ENCODE measurements around the gene ACP4. TPM values are rescaled to one million over a fixed set of nuclear protein-coding genes. Genes with fewer than 3 reads are reported as not detected.
"Not testable (repeated sequence)": the region's sequence is repeated elsewhere in the genome, so short reads cannot be mapped to it uniquely, and the experiment has no call there.

Gene ACP4
- total and polyA plus RNA-seq, 8 donors: 0.12 to 0.42 (median 0.16) TPM; not detected in 4

DNA sequence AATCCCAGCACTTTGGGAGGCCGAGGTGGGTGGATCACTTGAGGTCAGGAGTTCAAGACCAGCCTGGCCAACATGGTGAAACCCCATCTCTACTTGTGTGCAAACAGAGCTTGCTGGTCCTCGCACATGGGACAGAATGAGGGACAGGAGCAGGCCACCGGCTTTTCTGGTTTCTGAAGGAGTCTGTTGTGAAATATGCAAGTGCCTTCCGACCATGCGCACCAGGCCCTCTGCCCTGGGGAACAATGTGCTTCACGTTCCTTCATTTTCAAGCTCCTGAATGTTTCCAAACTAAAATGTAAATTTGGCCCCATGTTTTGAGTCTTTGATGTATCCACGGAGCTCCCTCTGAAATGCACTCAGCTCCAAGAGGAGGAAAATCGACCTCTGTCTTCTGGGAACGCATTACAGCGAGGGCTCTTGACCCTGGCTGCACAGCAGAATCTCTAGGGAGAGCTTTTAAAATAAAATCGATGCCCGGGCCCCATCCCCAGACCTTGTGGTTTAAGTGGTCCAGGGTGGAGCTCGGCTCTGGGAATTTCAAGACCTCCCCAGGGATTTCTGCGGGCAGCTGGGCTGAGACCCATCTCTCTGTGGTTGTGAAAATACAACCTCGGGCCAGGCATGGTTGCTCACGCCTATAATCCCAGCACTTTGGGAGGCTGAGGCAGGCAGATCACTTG lies 9.3 kb upstream of the ACP4 start:
- TF ChIP-seq, protein P1, sequence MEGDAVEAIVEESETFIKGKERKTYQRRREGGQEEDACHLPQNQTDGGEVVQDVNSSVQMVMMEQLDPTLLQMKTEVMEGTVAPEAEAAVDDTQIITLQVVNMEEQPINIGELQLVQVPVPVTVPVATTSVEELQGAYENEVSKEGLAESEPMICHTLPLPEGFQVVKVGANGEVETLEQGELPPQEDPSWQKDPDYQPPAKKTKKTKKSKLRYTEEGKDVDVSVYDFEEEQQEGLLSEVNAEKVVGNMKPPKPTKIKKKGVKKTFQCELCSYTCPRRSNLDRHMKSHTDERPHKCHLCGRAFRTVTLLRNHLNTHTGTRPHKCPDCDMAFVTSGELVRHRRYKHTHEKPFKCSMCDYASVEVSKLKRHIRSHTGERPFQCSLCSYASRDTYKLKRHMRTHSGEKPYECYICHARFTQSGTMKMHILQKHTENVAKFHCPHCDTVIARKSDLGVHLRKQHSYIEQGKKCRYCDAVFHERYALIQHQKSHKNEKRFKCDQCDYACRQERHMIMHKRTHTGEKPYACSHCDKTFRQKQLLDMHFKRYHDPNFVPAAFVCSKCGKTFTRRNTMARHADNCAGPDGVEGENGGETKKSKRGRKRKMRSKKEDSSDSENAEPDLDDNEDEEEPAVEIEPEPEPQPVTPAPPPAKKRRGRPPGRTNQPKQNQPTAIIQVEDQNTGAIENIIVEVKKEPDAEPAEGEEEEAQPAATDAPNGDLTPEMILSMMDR (IDR thresholded peaks at IDR 0.05): no peak
- no peak overlapping the region for H3K27ac ChIP-seq
- DNase-seq (peak in 1 of 4 donors; percentile 65), ATAC-seq (peak; percentile 56)
- H3K27me3 ChIP-seq: peaks cover 32 to 75% of the 10 kb centered on the region in 2 donors
- H3K9me3 ChIP-seq: peaks cover 0 to 3% of the 10 kb centered on the region in 2 donors
- intact Hi-C loops (cut with DNase I): loop anchor here in 1 of 2 donors (10.0 kb wide), 1 partner anchor 416 kb away; the partner anchor contains the start of gene NAPSA
- H3K4me3 ChIP-seq: no peak overlapping the region
- H3K36me3 ChIP-seq: no peaks in the 10 kb centered on the region
- H3K4me1 ChIP-seq: peaks cover 0 to 8% of the 10 kb centered on the region in 2 donors

DNA sequence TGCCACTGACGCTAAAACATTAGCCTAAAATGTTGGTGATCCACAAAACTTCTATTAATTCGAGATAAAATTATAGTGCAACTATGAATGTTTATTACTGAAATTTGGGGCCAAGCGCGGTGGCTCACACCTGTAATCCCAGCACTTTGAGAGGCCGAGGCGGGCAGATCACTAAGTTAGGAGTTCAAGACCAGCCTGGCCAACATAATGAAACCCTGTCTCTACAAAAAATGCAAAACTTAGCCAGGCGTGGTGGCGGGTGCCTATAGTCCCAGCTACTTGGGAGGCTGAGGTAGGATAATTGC lies 6.4 kb upstream of the ACP4 start:
- H3K4me1 ChIP-seq, H3K27ac ChIP-seq, H3K9me3 ChIP-seq, H3K4me3 ChIP-seq, H3K36me3 ChIP-seq, DNase-seq, ATAC-seq: not testable (repeated sequence)
- intact Hi-C loops (cut with DNase I): loop anchor here in 1 of 2 donors (10.0 kb wide), 1 partner anchor 419 kb away; the partner anchor contains the start of gene NAPSA
- peaks cover 14 to 46% of the 10 kb centered on the region in 2 donors for H3K27me3 ChIP-seq

DNA sequence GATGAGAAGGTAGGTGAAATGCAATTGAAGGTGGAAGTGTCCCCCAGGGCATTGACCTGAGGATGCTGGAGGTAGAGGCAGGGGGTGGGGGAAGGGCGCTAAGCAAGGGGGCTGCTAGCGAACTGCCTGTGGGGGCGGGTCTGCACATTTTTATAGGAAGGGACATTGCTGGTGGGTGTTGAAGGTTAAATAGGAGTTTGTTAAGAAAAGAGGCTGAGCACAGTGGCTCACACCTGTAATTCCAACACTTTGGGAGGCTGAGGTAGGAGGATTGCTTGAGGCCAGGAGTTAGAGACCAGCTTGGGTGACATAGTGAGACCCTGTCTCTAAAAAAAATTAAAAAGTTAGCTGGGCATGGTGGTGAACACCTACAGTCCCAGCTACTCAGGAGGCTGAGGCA lies 5.5 kb upstream of the ACP4 start:
- peaks cover 0 to 8% of the 10 kb centered on the region in 2 donors for H3K4me1 ChIP-seq
- DNase-seq (no peak), ATAC-seq (no peak)
- intact Hi-C loops (cut with DNase I): loop anchor here in 1 of 2 donors (10.0 kb wide), 1 partner anchor 420 kb away; the partner anchor contains the start of gene NAPSA
- H3K27ac ChIP-seq: no peak overlapping the region
- H3K27me3 ChIP-seq: peaks cover 5 to 37% of the 10 kb centered on the region in 2 donors
- H3K36me3 ChIP-seq: no peaks in the 10 kb centered on the region
- TF ChIP-seq, protein P1 (IDR thresholded peaks at IDR 0.05): no peak
- H3K4me3 ChIP-seq: no peak overlapping the region
- H3K9me3 ChIP-seq: no peaks in the 10 kb centered on the region

DNA sequence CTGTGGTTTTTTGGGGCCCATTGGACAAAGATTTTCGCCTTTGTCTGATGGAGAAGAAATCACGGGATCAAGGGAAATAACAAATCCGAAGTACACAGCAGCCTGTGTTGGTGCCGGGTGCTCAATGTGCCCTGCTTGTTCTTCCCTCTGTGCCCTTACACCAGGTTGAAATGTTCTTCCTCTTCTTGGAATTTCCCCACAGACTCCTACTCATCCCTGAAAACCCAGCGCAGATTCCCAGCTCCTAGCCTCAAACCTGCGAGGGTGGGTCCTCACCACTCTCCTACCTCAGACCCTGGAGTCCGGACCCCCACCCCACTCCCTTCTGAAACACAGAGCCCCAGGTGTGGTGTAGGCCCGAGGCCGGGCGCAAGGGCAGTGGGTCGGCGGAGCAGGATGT lies 4.9 kb upstream of the ACP4 start:
- TF ChIP-seq, protein P1 (IDR thresholded peaks at IDR 0.05): no peak
- Histone ChIP-seq H3K4me3 (no peak overlapping the region), H3K27me3 (peaks cover 0 to 31% of the 10 kb centered on the region in 2 donors), H3K4me1 (peaks cover 0 to 8% of the 10 kb centered on the region in 2 donors), H3K36me3 (no peaks in the 10 kb centered on the region), H3K27ac (no peak overlapping the region), H3K9me3 (no peaks in the 10 kb centered on the region)
- intact Hi-C loops (cut with DNase I): loop anchor here in 1 of 2 donors (10.0 kb wide), 1 partner anchor 421 kb away; the partner anchor contains the start of gene NAPSA
- DNase-seq: no peak
- ATAC-seq: no peak

DNA sequence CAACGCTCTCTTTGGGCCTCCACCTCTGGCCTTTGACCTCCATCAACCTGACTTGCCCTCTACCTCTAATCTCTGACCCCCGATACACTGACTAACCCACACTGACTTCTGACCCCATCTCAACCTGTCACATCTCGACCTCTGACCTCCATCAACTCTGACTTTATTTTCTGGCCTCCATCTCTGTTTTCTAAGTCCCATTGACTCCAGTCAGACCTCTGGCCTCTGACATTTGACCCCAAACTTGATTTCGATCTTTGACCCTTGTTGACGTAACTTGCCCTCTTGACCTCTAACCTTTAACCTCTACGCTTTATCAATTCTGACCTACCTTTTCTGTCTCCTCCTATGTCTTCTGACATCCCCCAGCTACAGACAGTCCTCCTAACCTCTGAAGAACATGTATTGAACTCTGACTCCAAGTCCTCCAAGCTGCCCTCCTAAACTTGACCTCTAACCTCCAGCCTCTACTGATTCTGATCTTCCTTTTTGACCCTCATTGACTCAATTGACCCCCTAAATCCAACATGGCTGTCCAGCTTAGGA lies 780 bp downstream of the ACP4 start:
- Histone ChIP-seq H3K36me3 (no peaks in the 10 kb centered on the region), H3K27me3 (no peaks in the 10 kb centered on the region), H3K4me3 (no peak overlapping the region), H3K27ac (no peak overlapping the region), H3K4me1 (no peaks in the 10 kb centered on the region), H3K9me3 (no peaks in the 10 kb centered on the region)
- TF ChIP-seq, protein P1 (IDR thresholded peaks at IDR 0.05): no peak
- DNase-seq (no peak), ATAC-seq (no peak)
- intact Hi-C loops (cut with DNase I): no loop called here
